ENCODE data around the gene DENND6B.

DNA sequence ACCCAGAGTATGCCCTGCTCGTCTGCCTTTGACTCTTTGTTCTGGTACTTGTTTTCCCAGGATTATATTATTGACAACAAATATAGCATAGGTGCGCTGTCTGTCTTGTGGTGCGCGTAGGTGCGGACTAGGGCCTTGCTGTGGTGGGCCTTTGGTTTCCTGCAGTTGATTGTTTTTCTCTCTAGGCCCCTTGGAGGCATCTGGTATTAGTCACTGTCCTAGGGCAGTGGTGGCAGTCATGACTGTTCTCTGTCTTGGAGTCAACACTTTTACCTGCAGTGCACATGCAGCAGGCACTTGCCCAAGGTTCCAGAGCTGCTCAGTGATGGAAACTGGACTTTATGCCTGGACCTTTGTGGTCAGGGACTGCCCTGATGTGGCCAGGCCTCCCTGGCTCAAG lies 34.9 kb upstream of the DENND6B start:
- no peak for TF ChIP-seq EZH2phosphoT487 (IDR thresholded peaks at IDR 0.05)
- no peak for TF ChIP-seq CTCF (IDR thresholded peaks at IDR 0.05)
- no peak for TF ChIP-seq EZH2 (IDR thresholded peaks at IDR 0.05)

Measured in neural progenitor cell (in vitro differentiated cells).